Activated CD8-positive, alpha-beta memory T cell treated with anti-CD3 and anti-CD28 coated beads for 48 hours (primary cell): ENCODE data around the gene FUCA1.
"Not testable (repeated sequence)": the region's sequence is repeated elsewhere in the genome, so short reads cannot be mapped to it uniquely, and the experiment has no call there.

Experiments used
- DNase-seq, 3 experiments: peaks; one replicate each; pipeline ENCODE4 v3.0.0-alpha.2; 2020; ENCODE audit warnings: low read depth in 2 of 3, low spot score in 2 of 3

FUCA1 gene

DNA sequence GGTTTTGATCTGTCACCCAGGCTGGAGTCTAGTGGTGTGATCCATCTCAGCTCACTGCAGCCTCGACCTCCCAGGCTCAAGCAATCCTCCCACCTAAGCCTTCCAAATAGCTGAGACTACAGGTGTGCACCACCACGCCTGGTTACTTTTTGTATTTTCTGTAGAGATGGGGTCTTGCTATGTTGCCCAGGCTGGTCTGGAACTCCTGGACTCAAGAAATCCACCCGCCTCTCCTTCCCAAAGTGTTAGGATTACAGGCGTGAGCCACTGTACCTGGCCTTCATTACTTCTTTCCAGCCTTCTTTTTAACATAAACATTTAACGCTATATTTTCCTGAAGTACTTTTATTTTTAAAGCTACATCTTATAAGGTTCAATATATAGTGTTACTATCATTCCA lies 24.4 kb downstream of the FUCA1 start:
- no peak for DNase-seq

DNA sequence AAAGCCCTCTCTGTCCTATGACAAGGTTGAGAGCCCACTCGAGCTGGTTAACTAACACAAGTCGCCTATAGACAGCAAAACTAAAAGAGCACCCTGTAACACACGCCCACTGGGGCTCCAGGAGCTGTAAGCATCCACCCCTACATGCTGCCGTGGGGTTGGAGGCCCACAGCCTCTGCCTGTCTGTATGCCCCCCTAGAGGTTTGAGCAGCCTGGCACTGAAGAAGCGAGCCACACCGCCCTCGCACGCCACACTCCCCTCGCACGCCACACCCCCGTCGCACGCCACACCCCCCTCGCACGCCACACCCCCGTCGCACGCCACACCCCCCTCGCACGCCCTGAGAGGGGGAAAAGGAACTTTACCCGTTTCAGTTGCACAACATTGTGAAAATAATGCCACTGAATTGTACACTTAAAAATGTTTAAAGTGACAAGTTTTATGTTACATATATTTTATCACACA lies 29.7 kb downstream of the FUCA1 start:
- peak; percentile 42 to 59 (median 52) for DNase-seq

DNA sequence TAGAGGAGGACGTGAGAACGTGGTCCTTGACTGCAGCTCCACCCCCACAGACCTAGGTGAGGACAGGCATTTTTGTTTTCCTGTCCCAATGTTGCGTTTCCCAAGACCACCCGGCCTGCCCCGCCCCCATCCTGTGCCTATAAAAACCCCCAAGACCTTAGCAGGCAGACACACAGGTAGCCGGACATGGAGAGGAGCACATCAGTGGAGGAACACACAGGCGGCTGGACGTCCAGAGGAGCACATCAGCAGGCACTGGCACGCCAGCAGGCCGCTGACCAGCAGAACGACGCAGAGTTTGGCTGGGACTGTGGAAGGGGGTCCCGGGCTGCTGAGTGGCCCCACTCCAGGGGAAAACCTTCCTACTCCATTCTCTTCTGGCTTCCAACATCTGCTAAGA lies 30.2 kb downstream of the FUCA1 start:
- no peak for DNase-seq

DNA sequence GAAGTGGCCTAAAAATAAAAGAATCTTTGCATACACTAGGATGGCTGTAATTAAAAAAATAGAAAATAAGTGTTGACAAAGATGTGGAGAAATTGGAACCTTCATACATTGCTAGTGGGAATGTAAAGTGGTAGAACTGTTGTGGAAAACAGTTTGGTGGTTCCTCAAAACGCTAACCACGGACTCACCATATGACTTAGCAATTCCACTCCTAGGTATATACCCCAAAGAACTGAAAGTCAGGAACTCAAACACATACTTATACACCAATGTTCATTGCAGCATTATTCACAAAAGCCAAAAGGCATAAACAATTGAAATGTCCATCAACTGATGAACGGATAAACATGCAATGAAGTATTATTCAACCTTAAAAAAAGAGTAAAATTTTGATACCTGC lies 32.1 kb downstream of the FUCA1 start:
- no peak for DNase-seq

DNA sequence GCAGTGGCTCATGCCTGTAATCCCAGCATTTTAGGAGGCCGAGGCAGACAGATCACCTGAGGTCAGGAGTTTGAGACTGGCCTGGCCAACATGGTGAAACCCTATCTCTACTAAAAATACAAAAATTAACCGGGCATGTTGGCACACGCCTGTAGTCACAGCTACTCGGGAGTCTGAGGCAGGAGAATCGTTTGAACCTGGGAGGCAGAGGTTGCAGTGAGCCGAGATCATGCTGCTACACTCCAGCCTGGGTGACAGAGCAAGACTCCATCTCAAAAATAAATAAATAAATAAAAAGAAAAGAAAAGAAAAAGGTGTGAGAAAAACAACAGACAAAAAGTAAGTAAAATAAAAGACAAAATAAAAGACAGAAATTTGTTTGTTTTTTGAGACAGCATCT lies 33.9 kb downstream of the FUCA1 start:
- not testable (repeated sequence) for DNase-seq

DNA sequence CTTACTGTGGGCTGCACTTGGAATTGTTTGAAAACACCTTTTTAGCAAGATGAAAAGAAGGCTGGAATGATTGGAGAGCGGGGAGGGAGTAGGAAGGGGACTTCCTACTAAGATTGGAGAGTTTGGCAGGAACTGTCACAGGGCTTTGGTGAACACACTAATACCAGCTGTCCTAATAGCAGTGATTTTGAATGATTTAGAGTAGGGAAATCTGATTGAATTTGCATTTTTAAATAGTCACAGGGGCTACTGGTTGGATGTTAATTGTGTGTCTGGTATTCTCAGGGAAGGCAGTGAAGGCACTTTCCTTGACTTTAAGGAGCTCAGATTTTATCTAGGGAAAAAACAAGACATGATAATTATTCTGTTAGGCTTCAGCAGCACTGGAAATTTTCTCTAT lies 40.4 kb downstream of the FUCA1 start:
- no peak for DNase-seq

DNA sequence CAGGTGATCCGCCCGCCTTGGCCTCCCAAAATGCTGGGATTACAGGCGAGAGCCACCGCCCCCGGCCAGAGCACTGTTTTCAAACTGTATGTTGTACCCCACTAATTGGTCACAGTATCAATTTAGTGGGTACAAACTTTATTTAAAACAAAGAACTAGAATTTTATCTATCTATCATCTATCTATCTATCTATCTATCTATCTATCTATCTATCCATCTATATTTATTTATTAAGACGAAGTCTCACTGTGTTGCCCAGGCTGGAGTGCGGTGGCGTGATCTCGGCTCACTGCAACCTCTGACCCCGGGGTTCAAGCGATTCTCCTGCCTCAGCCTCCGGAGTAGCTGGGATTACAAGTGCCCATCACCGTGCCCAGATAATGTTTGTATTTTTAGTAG lies 41.5 kb downstream of the FUCA1 start:
- not testable (repeated sequence) for DNase-seq

DNA sequence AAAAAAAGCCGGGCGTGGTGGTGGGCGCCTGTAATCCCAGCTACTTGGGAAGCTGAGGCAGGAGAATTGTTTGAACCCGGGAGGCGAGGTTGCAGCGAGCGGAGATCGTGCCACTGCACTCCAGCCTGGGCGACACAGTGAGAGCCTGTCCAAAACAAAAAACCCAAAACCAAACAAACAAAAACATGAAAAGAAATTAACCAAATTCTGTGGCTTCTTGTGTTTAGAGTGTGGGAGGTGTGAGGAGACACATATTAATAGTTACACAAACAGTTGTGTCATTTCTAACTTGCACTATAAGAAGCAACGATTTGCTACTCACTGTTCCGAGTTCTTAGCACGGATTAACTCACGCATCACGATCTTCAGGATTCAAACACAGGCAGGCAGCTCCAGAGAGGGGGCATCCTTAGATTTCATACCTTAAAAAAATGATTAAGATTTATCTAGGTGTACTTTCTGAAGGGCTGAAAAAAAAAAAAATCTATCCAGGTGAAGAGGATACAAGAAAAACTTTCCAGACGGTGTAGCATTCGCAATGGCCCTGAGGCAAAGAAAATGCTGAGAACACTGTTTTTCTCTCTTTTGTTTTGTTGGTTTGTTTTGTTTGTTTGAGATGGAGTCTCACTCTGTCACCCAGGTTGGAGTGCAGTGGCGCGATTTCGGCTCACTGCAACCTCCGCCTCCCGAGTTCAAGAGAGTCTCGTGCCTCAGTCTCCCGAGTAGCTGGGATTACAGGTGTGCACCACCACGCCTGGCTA lies 42.1 kb downstream of the FUCA1 start:
- DNase-seq: no peak

DNA sequence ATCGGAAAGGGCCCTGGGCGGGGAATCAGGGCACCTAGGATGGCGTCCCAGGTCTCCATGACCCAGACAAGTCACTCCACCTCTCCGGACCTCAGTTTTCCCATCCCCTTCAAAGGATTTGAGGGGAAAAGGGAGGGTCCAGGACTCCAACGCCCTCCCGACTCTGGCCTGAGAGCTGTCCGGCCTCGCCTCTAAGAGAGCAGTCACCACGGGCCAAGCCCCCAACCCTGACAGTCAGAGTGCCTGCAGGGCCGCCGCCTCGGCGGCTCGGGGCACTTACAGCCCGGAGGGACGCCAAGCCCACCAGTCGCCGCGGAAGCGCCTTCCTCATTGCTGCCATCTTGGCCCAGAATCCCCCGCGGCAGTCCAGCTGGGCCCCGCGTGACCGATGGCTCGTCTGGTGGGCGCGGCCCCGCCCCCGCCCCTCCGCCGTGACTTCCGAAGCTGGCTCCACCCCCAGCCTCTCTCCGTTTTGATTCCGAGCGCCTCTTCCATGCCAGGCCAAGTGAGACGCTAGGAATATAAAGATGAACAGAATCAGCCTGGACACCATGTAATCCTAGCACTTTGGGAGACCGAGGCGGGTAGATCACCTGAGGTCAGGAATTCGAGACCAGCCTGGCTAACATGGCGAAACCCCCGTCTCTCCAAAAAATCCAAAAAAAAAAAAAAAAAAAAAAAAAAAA lies 42.9 kb downstream of the FUCA1 start, which contains the start of gene HMGCL:
Gene HMGCL, minus strand, starts transcription at position 354 of the 686 bp plus-strand sequence. Its CDS starts 14 bp downstream, at position 340.
- DNase-seq: peak; percentile 70 to 79 (median 77)

DNA sequence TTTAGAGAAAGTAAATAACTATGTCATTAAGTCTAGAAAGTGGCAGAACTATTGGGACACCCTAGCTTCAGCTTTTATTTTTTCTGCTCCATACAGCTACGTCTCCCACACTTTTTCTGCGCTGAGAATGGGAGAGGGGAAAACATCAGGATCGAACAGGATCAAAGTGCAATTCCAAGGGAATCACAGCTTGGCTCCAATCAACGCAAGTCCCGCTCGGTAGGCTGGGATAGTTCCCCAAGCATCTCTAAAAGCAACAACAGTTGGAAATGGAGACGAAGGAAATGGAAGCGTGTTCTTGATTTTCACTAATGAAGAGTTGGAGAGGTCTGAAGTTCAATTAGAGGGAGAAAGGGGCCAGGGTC lies 43.4 kb downstream of the FUCA1 start:
- no peak for DNase-seq

DNA sequence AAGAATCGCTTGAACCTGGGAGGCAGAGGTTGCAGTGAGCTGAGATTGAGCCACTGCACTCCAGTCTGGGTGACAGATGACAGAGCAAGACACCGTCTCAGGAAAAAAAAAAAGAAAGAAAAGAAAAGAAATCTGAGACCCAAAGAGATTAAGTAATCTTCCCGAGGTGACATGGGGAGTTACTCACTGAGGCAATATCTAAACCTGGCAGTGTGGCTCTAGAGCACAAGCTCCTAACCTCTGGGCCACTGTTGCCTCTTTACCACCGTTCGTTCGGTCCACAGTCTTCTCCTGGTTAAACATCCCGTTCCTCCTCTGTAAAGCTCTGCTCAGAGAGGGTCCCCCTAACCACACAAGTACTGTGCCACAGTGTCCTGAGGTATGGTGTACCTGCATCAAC lies 44.3 kb downstream of the FUCA1 start:
- DNase-seq: no peak

DNA sequence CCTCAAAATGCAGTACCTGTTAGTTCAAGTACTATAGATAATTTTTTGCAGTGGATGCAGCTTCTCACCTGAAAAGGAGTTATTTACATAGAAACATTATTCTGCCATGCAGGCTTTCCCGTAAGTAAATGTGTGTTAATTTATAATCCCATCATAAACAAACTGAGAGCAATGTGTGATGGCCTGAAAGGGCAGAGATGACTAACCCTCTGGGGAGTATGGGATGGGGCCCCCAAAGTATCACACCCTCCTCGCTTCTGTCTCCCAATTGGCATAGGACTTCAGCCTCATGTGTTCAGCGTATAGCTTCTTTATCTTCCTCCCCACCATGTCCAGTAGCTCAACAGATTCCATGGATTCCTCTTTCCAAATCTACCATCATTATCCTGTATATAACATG lies 50.5 kb downstream of the FUCA1 start:
- DNase-seq: no peak

DNA sequence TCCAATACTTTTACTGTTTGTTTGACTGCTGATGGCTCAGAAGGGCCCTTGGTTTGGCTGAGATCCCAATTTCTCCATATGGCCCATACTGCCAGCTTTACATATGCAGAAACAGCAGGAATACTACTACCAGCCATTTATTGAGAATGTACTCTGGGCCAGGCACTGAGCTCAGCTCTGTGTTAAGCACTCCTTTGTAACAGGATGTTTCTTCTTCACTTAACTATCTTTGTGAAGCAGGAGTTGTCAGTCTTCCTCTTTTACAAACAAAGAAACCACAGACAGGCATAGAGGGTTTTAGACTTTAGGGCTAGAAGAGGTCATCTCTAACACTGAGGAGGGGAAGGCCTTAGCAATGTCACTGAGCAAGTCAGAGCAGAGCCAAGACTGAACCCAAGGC lies 51.2 kb downstream of the FUCA1 start:
- no peak for DNase-seq

DNA sequence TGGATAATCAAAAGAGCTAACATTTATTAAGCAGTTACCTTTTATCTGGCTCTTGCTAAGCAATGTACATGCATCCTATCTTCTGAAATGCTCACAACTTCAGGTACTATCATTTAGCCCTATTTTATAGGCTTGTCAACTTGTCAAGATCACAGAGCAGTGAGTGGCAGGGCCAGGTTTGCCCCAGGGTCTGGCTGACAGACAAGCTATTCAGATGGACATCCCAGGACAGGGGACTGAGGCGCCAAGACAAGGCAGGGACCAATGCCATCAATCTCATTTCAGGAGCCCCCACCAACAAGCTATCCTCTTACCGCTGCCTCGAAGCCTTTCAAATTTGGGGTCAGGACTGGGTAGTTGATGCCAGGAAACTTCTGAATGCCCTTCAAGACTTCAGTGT lies 51.7 kb downstream of the FUCA1 start:
- DNase-seq: no peak

DNA sequence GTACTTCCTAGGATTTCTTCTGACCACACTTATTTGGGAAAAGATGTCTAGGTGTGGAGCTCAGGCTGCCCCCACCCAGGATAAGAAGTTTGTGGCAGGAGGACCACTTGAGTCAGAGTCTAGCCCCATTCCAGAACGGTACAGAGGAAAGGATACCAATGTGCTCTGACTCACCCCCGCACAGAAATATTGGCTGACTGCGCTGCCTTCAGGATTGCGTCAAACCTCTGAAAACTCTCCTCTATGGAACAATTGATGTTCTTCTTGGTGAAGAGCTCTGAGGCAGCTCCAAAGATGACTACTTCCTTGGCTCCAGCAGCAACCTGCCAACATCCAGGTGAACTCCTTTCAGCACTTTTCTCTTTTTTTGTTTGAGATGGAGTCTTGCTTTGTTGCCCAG lies 54.1 kb downstream of the FUCA1 start:
- no peak for DNase-seq

DNA sequence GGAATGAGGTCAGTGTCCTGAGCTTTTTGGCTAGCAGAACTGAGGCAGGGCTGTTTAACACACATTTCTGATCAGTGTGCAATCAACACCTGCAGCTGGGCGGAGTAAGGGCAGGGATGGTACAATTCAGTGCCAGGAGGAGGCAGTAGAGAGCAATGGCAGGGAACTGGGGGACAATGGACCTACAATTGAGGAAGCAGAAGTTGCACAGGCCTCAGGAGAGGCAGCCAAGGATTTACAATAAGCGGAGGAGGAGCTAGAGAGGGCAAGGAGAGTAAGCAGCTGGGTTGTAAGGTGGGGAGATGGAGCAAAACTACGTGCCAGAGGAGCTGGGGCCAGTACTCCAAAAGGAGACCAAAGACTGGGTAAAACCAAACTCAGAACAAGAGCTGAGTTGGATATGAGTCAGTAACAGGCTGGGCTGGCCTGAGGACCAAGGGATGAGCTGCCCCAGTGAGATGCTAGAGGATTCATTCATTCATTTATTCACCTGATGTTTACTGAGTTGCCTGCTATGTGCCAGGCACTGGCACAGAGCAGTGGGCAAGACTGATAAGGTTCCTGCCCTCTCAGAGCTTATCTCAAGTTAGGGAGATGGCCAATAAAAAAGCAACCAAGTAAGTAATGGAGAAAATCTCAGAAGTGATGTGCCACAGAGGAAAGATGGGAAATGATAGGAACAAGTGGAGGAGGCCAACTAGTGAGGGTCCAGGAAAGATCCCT lies 57.1 kb downstream of the FUCA1 start:
- no peak for DNase-seq

DNA sequence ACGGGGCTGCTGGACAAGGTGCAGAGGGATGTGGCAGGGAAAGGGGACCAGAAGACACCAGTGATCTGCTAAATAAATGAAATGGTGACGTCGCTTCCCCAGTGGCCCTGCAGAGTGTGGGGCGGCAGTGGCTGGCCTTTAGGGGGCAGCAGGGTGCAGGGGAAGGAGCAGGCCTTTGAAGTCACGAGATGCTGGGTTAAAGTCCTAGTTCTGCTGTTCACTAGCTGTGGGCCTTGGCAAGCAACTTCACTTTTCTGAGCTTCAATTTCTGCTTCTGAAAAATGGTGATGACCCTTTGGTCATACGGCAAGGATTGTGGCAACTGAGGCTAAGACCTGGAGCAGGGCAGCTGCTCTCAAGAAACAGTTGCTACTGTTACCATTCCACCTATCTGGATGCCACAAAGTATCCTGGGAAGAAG lies 58.3 kb downstream of the FUCA1 start:
- peak in 1 of 3 experiments; percentile 57 for DNase-seq

DNA sequence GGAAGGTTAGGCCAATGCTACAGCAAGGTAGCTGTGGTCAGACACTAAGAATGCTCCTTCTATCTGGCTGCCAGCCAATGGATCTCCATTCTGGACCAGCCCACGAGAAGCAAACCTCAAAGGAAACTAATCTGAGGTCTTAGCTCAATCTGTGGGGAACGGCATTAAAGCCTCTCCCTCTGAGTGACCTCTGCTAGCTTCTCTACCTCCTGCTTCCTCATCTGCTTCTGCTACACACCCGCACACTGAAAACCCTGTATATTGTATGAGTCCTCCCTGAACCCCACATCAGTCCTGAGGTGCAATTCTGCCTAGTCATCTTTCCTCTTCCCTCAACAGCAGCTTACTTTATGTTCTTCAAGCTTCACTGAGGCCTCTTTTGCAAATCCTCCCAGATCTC lies 60.6 kb downstream of the FUCA1 start:
- no peak for DNase-seq

DNA sequence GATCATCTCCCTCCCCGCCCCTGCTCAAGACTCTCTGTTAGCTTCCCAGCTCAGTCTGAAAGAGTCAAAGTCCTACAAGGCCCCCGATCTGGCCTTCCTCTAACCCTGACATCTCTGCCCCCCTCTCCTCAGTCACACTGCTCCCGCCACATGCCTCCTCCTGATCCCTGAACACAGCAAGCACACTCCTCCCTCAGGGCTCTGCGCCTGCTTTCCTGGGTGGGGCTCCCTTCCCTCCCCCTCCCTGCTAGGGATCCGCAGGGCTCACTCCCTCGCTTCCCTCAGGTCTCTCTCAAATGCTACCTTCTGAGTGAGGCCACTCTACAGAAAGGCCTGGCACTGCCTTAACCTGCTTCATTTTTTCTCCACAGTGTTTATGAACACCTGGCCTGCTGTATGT lies 61.8 kb downstream of the FUCA1 start:
- no peak for DNase-seq

DNA sequence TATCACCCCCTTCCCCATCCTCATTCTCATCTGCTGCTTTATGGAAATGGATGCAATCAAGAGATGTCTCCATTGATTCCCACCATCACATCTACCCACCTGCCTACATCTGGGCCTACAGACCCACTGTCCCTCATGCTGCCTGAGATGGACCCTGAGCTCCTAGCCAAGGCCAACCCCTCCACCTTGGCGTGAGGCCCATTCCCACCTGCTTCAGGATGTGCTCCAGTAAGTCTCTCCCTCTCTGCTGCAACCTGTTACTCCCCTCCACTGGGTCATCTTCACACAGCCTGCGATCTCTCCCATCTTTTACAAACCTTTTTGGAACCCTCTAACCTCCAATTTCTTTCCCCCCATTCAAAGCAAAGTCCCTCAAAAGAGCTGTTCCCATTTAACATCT lies 63.1 kb downstream of the FUCA1 start:
- no peak for DNase-seq

DNA sequence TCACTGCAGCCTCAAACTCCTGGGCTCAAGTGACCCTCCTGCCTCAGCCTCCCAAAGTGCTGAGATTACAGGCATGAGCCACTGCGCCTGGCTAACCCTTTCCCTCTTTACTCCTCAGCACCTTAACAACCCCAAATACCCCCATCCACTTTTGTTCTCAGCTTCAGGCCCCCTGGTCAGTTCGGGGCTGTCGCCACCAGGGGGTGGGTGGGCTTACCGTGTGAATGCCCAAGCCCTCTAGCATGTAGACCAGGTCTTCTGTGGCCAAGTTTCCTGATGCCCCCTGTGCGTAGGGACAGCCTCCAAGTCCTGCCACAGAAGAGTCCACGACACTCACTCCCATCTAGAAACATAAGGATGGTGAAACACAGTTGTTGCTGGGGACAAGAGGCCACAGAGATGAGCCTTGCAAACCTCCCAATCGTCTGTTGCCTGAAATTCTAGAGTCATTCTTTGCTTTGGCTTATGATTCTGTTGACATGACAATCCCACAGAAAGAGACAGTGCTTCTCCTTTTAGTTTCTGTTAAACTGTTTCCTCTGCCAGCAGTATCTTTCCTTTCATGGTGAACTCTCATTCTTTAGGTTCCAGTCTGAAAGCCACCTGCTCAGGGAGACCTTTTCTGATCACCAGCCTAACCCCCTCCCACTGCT lies 63.8 kb downstream of the FUCA1 start:
- no peak for DNase-seq
